ENCODE measurements around the gene HIGD2A. TPM values are rescaled to one million over a fixed set of nuclear protein-coding genes. Genes with fewer than 3 reads are reported as not detected.
A peak's percentile ranks its signal among the peaks of the same experiment; 100 is the strongest.

HIGD2A gene
- total RNA-seq, 1 experiment from 2014 or later = 72.6 TPM

GRCh38 chr5:176355400-176356178, 33.0 kb upstream of the HIGD2A start:
- H3K9me3 Mint-ChIP-seq (ENCODE audit: low read depth, unreplicated experiment) = no peaks in the 10 kb centered on the region
- H3K27me3 Mint-ChIP-seq (ENCODE audit: unreplicated experiment) = no peaks in the 10 kb centered on the region
- H3K4me1 Mint-ChIP-seq (ENCODE audit: low read depth, unreplicated experiment) = no peaks in the 10 kb centered on the region
- DNase-seq = no peak
- H3K27ac Mint-ChIP-seq (ENCODE audit: unreplicated experiment) = no peak overlapping the region
- no peak overlapping the region for H3K4me3 Mint-ChIP-seq (ENCODE audit: low read depth, unreplicated experiment)
- no TSS peak for BruUV-seq (replicated peaks)
- TF ChIP-seq CTCF (IDR thresholded peaks at IDR 0.05; ENCODE audit: unreplicated experiment) = no peak
- CTCF ChIA-PET = no interaction called here
- intact Hi-C loops (cut with micrococcal nuclease; ENCODE audit: unreplicated experiment) = no loop called here
- H3K36me3 Mint-ChIP-seq (ENCODE audit: insufficient read depth, unreplicated experiment) = peaks cover 36% of the 10 kb centered on the region

- no TSS peak for BruUV-seq (replicated peaks)
- Mint-ChIP-seq H3K9me3 (ENCODE audit: low read depth, unreplicated experiment) (no peaks in the 10 kb centered on the region), H3K4me1 (ENCODE audit: low read depth, unreplicated experiment) (no peaks in the 10 kb centered on the region), H3K27me3 (ENCODE audit: unreplicated experiment) (no peaks in the 10 kb centered on the region), H3K36me3 (ENCODE audit: insufficient read depth, unreplicated experiment) (peaks cover 36% of the 10 kb centered on the region), H3K4me3 (ENCODE audit: low read depth, unreplicated experiment) (no peak overlapping the region), H3K27ac (ENCODE audit: unreplicated experiment) (no peak overlapping the region)
- no peak for TF ChIP-seq CTCF (IDR thresholded peaks at IDR 0.05; ENCODE audit: unreplicated experiment)
- DNase-seq = no peak
- CTCF ChIA-PET = interaction anchor here (0.6 kb wide), 1 partner anchor 32 kb away, joined by 3 read pairs; no protein-coding TSS in a partner anchor
- intact Hi-C loops (cut with micrococcal nuclease; ENCODE audit: unreplicated experiment) = no loop called here
These were observed 32.4 kb upstream of the HIGD2A start for GRCh38 chr5:176356179-176356566.

- CTCF ChIA-PET = interaction anchor here (0.7 kb wide), 1 partner anchor 288 kb away, joined by 3 read pairs; the partner anchor contains the start of gene TSPAN17
- no peak for DNase-seq
- H3K9me3 Mint-ChIP-seq (ENCODE audit: low read depth, unreplicated experiment) = no peaks in the 10 kb centered on the region
- no peak overlapping the region for H3K27ac Mint-ChIP-seq (ENCODE audit: unreplicated experiment)
- H3K4me3 Mint-ChIP-seq (ENCODE audit: low read depth, unreplicated experiment) = no peak overlapping the region
- H3K36me3 Mint-ChIP-seq (ENCODE audit: insufficient read depth, unreplicated experiment) = peaks cover 20% of the 10 kb centered on the region
- intact Hi-C loops (cut with micrococcal nuclease; ENCODE audit: unreplicated experiment) = no loop called here
- H3K4me1 Mint-ChIP-seq (ENCODE audit: low read depth, unreplicated experiment) = no peaks in the 10 kb centered on the region
- no TSS peak for BruUV-seq (replicated peaks)
- TF ChIP-seq CTCF (IDR thresholded peaks at IDR 0.05; ENCODE audit: unreplicated experiment) = no peak
- H3K27me3 Mint-ChIP-seq (ENCODE audit: unreplicated experiment) = no peaks in the 10 kb centered on the region
These were observed 28.9 kb upstream of the HIGD2A start for GRCh38 chr5:176359658-176360057.

GRCh38 chr5:176360894-176361436, 27.6 kb upstream of the HIGD2A start:
- TSS peak; percentile 47 for BruUV-seq (replicated peaks)
- H3K27ac Mint-ChIP-seq (ENCODE audit: unreplicated experiment) = peak overlapping the region; percentile 80
- H3K36me3 Mint-ChIP-seq (ENCODE audit: insufficient read depth, unreplicated experiment) = peaks cover 24% of the 10 kb centered on the region
- no peaks in the 10 kb centered on the region for H3K27me3 Mint-ChIP-seq (ENCODE audit: unreplicated experiment)
- peak overlapping the region; percentile 99 for H3K4me3 Mint-ChIP-seq (ENCODE audit: low read depth, unreplicated experiment)
- no peaks in the 10 kb centered on the region for H3K4me1 Mint-ChIP-seq (ENCODE audit: low read depth, unreplicated experiment)
- CTCF ChIA-PET = interaction anchor here (0.6 to 0.8 kb wide), 5 partner anchors 12 to 716 kb away, joined by 3 to 4 read pairs (median 3); partner anchors contain the start of genes HIGD2A and NOP16
- DNase-seq = peak; percentile 27
- intact Hi-C loops (cut with micrococcal nuclease; ENCODE audit: unreplicated experiment) = no loop called here
- no peak for TF ChIP-seq CTCF (IDR thresholded peaks at IDR 0.05; ENCODE audit: unreplicated experiment)
- no peaks in the 10 kb centered on the region for H3K9me3 Mint-ChIP-seq (ENCODE audit: low read depth, unreplicated experiment)
